ENCODE measurements around the gene MPG. TPM values are rescaled to one million over a fixed set of nuclear protein-coding genes. Genes with fewer than 3 reads are reported as not detected.
A peak's percentile ranks its signal among the peaks of the same experiment; 100 is the strongest.

MPG gene
- total RNA-seq, 4 donors from 2014 or later, result 46.8 to 94.4 (median 70.9) TPM

DNA sequence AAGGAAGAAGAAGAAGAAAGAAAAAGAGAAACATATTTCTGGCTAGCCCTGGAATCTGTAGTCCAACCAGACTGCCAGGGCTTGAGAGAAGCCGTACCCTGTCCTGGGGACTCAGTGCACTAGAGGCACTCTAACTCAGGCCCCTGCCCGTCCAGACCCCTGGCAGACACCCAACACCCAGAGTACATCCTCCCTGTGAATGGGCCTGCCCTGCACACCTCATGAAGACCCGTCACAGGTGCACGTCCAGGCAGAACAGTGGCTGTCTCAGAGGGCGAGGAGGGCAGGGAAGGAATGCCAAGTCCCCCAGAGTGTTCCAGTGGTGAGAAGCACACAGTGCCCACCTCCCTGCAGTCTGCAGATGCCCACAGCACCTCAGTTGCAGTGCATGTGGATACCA, 23.0 kb downstream of the MPG start:
- H3K36me3 ChIP-seq, result peaks cover 23% of the 10 kb centered on the region
- H3K27me3 ChIP-seq, result no peaks in the 10 kb centered on the region
- H3K9me3 ChIP-seq, result no peaks in the 10 kb centered on the region
- no peak overlapping the region for H3K4me3 ChIP-seq
- TF ChIP-seq, protein P1, sequence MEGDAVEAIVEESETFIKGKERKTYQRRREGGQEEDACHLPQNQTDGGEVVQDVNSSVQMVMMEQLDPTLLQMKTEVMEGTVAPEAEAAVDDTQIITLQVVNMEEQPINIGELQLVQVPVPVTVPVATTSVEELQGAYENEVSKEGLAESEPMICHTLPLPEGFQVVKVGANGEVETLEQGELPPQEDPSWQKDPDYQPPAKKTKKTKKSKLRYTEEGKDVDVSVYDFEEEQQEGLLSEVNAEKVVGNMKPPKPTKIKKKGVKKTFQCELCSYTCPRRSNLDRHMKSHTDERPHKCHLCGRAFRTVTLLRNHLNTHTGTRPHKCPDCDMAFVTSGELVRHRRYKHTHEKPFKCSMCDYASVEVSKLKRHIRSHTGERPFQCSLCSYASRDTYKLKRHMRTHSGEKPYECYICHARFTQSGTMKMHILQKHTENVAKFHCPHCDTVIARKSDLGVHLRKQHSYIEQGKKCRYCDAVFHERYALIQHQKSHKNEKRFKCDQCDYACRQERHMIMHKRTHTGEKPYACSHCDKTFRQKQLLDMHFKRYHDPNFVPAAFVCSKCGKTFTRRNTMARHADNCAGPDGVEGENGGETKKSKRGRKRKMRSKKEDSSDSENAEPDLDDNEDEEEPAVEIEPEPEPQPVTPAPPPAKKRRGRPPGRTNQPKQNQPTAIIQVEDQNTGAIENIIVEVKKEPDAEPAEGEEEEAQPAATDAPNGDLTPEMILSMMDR (IDR thresholded peaks at IDR 0.05), result no peak
- TF ChIP-seq EP300 (IDR thresholded peaks at IDR 0.05) (no peak), POLR2A (IDR thresholded peaks at IDR 0.05) (no peak), POLR2AphosphoS5 (IDR thresholded peaks at IDR 0.05) (no peak)
- no peak for DNase-seq (ENCODE audit: low spot score in 2 of 2)
- WGBS, result 89% methylated on average over 5 of the region's 5 CpGs
- peaks cover 32% of the 10 kb centered on the region for H3K4me1 ChIP-seq
- peak overlapping the region; percentile 59 for H3K27ac ChIP-seq

GRCh38 chr16:101586-101985, 23.6 kb downstream of the MPG start:
- no peaks in the 10 kb centered on the region for H3K27me3 ChIP-seq
- 76% methylated on average over 6 of the region's 6 CpGs for WGBS
- DNase-seq (ENCODE audit: low spot score in 2 of 2), result no peak
- no peak overlapping the region for H3K4me3 ChIP-seq
- H3K4me1 ChIP-seq, result peaks cover 31% of the 10 kb centered on the region
- TF ChIP-seq POLR2A (IDR thresholded peaks at IDR 0.05), result no peak
- no peak for TF ChIP-seq POLR2AphosphoS5 (IDR thresholded peaks at IDR 0.05)
- TF ChIP-seq, protein P1 (IDR thresholded peaks at IDR 0.05), result no peak
- no peak for TF ChIP-seq EP300 (IDR thresholded peaks at IDR 0.05)
- peaks cover 23% of the 10 kb centered on the region for H3K36me3 ChIP-seq
- H3K9me3 ChIP-seq, result no peaks in the 10 kb centered on the region
- H3K27ac ChIP-seq, result peak overlapping the region; percentile 59

- WGBS, result 59% methylated on average over 19 of the region's 19 CpGs
- DNase-seq (ENCODE audit: low spot score in 2 of 2), result peak in 1 of 2 donors; percentile 80
- H3K27me3 ChIP-seq, result no peaks in the 10 kb centered on the region
- TF ChIP-seq POLR2AphosphoS5 (IDR thresholded peaks at IDR 0.05), result no peak
- TF ChIP-seq EP300 (IDR thresholded peaks at IDR 0.05), result no peak
- TF ChIP-seq POLR2A (IDR thresholded peaks at IDR 0.05), result no peak
- TF ChIP-seq, protein P1 (IDR thresholded peaks at IDR 0.05), result no peak
- peak overlapping the region; percentile 59 for H3K27ac ChIP-seq
- no peaks in the 10 kb centered on the region for H3K9me3 ChIP-seq
- H3K36me3 ChIP-seq, result peaks cover 23% of the 10 kb centered on the region
- H3K4me3 ChIP-seq, result no peak overlapping the region
- H3K4me1 ChIP-seq, result peaks cover 25% of the 10 kb centered on the region
Observed at GRCh38 chr16:102060-102855, 24.2 kb downstream of the MPG start.

DNA sequence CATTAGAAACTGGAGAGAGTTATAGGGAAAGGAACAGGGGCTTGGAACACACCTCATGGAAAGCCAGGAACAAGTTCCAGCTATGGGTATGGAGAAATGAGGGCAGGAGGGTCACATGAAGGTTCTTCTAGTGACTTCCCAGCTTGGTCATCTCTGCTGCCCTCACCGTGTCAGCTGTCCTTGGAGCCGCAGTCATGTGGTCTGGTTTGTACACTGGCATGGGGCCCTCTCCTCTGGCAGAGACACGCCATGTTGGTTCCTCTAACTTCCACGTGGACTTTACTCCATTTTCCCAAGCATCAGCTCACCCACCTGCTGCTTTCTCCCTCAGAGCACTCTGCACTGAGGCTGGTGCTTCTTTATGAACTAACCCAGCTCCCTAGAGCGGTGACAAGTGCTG, 26.3 kb downstream of the MPG start:
- DNase-seq (ENCODE audit: low spot score in 2 of 2), result no peak

DNA sequence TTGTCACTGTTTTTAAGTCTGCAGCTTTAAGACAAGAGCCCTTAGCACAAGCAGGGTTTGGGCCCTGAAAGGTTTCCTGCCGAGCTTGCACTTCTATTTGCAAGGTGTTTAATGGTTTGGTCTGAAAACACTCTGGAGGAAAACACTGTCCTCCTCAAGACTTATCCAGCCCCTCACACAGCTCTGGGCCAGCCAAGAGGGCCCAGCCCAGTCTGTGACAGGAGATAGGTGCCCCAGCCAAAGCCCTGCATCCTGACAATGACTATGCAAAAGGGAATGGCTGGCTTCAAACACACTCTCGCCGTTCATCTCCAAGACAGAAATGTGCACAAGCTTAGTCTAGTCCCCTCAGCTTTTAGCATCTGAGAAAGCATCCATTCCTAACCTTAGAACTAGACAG, 26.9 kb downstream of the MPG start:
- peaks cover 18% of the 10 kb centered on the region for H3K4me1 ChIP-seq
- H3K27me3 ChIP-seq, result no peaks in the 10 kb centered on the region
- TF ChIP-seq EP300 (IDR thresholded peaks at IDR 0.05) (no peak), POLR2A (IDR thresholded peaks at IDR 0.05) (no peak)
- TF ChIP-seq, protein P1 (IDR thresholded peaks at IDR 0.05), result no peak
- no peak for DNase-seq (ENCODE audit: low spot score in 2 of 2)
- H3K4me3 ChIP-seq, result no peak overlapping the region
- H3K9me3 ChIP-seq, result no peaks in the 10 kb centered on the region
- no peak overlapping the region for H3K27ac ChIP-seq
- peaks cover 24% of the 10 kb centered on the region for H3K36me3 ChIP-seq
- 75% methylated on average over 3 of the region's 3 CpGs for WGBS

More for the DNA sequence above, 26.3 kb downstream of the MPG start:
- H3K4me3 ChIP-seq, result no peak overlapping the region
- H3K36me3 ChIP-seq, result peaks cover 19% of the 10 kb centered on the region
- WGBS, result 89% methylated on average over 5 of the region's 5 CpGs
- no peaks in the 10 kb centered on the region for H3K27me3 ChIP-seq
- TF ChIP-seq POLR2A (IDR thresholded peaks at IDR 0.05), result no peak
- TF ChIP-seq EP300 (IDR thresholded peaks at IDR 0.05), result no peak
- TF ChIP-seq POLR2AphosphoS5 (IDR thresholded peaks at IDR 0.05), result no peak
- TF ChIP-seq, protein P1 (IDR thresholded peaks at IDR 0.05), result no peak
- H3K27ac ChIP-seq, result no peak overlapping the region
- no peaks in the 10 kb centered on the region for H3K9me3 ChIP-seq
- H3K4me1 ChIP-seq, result peaks cover 18% of the 10 kb centered on the region
